ENCODE data around the gene CNNM4. TPM values are rescaled to one million over a fixed set of nuclear protein-coding genes. Genes with fewer than 3 reads are reported as not detected.

The CNNM4 gene
- total RNA-seq, 1 donor from 2014 or later, result 6.3 TPM

DNA sequence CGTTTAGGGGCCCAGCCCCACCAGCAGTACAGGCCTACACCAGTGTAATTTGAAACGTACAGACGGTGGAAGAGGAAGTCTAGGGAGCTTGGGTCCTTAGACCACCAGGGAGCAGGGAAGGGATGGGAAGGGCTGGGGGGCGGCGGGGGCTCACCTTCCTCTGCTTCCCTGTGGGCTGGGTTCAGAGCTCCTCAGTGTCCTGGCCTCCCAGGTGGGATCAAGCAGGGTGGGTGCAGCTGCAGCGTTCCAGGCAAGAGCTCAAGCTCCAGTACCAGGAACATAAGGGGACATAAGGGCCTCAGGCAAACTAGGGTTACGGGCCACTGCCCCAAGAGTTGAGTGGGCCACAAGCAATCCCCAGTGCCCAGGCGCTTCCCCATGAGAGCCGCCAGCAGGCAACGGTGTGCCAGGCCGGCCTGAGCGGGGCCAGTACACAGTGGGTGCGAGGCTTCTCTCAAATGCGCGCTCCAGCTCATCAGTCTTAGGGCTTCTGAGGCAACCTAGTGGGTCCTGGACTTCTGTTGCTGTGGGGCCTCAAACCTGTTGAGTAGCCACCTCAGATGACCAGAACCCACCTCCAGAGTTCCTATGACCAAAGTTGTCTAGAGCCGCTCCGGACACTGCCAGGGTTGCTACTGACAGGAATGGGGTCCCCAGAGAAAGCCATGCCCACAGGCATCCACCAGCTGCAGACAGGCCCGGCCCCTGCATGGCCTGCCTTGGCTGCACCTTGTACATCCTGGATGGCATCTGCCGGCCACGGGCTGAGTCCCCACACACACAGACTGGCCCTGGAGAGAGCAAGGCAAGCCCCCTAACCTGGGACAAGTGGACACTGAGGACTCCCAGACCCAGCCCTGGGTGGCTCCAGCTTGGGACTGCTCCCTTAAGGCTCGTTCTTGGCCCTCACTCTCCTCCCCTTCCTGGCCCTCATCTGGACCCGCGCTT, 77.9 kb downstream of the CNNM4 start:
- no peaks in the 10 kb centered on the region for H3K27me3 ChIP-seq (ENCODE audit: control insufficient read depth in 3 of 3, insufficient read depth in 3 of 3, low read length in 3 of 3)

DNA sequence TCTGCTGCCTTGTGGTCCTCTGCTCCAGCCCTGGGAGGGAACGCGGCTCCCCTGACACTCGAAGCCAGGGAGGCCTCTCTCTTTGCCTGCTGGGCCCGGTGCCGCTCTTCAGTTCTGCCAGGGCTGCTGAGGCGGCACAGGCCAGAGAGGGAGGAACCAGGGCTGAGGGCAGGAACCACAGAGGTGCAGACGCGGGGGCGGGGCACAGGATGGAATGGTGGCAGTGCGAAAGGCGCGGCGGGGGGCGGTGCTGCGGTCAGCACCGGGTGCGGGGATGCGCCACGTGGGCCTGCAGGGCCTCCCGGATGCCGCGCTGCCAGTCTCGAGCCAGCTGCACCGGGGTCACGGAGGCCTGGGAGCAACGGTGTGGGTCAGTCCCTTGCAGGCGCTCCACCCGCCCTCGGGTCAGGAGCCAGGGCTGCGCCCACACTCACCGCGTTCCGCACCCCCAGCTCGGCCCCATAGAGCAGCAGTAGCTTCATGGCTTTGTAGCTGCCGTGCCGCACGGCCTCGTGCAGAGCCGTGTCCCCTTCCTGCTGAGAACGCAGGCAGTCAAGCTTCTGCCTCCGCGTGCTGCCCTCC, 78.7 kb downstream of the CNNM4 start:
- Histone ChIP-seq H3K4me3 (ENCODE audit: low read length in 3 of 3) (peak overlapping the region; percentile 58 to 87 (median 59)), H3K4me1 (ENCODE audit: control insufficient read depth in 3 of 3, insufficient read depth in 3 of 3, low read length in 3 of 3) (peaks cover 23 to 43% (median 32%) of the 10 kb centered on the region in 3 donors), H3K9me3 (ENCODE audit: control insufficient read depth in 3 of 3, low read length in 3 of 3) (no peaks in the 10 kb centered on the region), H3K9ac (ENCODE audit: low read depth in 1 of 3, low read length in 3 of 3) (peak overlapping the region; percentile 20 to 93 (median 76)), H3K27ac (ENCODE audit: low read depth, low read length) (peak overlapping the region; percentile 87), H3K27me3 (ENCODE audit: control insufficient read depth in 3 of 3, insufficient read depth in 3 of 3, low read length in 3 of 3) (no peaks in the 10 kb centered on the region), H3K36me3 (ENCODE audit: control insufficient read depth in 3 of 3, insufficient read depth in 3 of 3, low read length in 3 of 3) (peaks cover 39 to 51% (median 42%) of the 10 kb centered on the region in 3 donors)

More for the DNA sequence above, 77.9 kb downstream of the CNNM4 start:
- Histone ChIP-seq H3K36me3 (ENCODE audit: control insufficient read depth in 3 of 3, insufficient read depth in 3 of 3, low read length in 3 of 3) (peaks cover 39 to 51% (median 42%) of the 10 kb centered on the region in 3 donors), H3K27ac (ENCODE audit: low read depth, low read length) (peak overlapping the region; percentile 87), H3K9ac (ENCODE audit: low read depth in 1 of 3, low read length in 3 of 3) (peak overlapping the region; percentile 20 to 93 (median 32)), H3K4me3 (ENCODE audit: low read length in 3 of 3) (peak overlapping the region in 2 of 3 donors; percentile 22 to 58), H3K9me3 (ENCODE audit: control insufficient read depth in 3 of 3, low read length in 3 of 3) (no peaks in the 10 kb centered on the region), H3K4me1 (ENCODE audit: control insufficient read depth in 3 of 3, insufficient read depth in 3 of 3, low read length in 3 of 3) (peaks cover 21 to 40% (median 30%) of the 10 kb centered on the region in 3 donors)

DNA sequence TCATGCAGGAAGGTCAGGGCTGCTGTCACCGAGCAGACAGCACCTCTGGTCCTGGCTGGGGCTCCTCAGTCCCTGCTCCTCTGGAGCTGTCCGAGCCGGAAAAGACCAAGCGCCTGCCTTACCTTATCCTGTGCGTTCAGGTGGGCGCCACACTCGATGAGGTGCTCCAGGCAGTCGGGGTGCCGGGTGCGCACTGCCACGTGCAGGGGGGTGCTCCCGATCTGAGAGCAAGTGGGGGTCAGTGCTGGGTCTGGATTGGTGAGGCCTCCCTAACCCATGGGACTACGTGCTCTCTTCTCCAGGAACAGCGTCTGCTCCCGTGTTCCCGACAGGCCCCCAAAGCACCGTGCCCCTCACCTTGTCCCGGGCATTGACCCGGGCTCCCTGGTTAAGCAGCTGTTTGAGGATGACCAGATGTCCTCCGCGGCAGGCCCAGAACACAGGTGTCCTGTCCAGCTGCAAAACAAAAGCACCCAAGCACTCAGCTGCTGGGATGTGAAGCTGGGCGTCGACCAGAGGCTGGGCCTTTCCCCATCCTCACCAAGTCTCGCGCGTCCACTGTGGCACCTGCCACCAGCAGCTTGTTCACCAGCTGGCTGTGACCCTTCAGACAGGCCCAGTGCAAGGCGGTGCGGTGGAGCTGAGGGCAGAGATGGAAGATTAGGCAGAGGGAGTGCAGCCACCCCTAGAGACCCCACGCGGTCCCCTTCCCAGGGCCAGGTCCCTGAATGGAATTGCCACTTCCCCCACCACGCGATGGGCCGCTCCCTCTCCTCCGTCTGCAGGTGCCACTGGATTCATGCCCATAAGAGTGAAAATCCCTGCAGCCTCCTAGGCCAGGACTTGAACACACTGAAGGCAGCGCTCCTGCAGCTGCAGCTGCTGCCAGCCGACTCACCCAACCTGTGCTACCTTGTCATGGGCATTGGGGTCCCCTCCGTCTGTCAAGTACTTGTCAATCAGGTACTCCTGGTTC, 79.5 kb downstream of the CNNM4 start:
- H3K27me3 ChIP-seq (ENCODE audit: control insufficient read depth in 3 of 3, insufficient read depth in 3 of 3, low read length in 3 of 3), result no peaks in the 10 kb centered on the region
- H3K4me3 ChIP-seq (ENCODE audit: low read length in 3 of 3), result peak overlapping the region; percentile 58 to 87 (median 59)
- H3K9ac ChIP-seq (ENCODE audit: low read depth in 1 of 3, low read length in 3 of 3), result peak overlapping the region; percentile 74 to 93 (median 76)
- H3K4me1 ChIP-seq (ENCODE audit: control insufficient read depth in 3 of 3, insufficient read depth in 3 of 3, low read length in 3 of 3), result peaks cover 25 to 47% (median 38%) of the 10 kb centered on the region in 3 donors
- no peaks in the 10 kb centered on the region for H3K9me3 ChIP-seq (ENCODE audit: control insufficient read depth in 3 of 3, low read length in 3 of 3)
- H3K27ac ChIP-seq (ENCODE audit: low read depth, low read length), result peak overlapping the region; percentile 87
- H3K36me3 ChIP-seq (ENCODE audit: control insufficient read depth in 3 of 3, insufficient read depth in 3 of 3, low read length in 3 of 3), result peaks cover 39 to 51% (median 42%) of the 10 kb centered on the region in 3 donors

DNA sequence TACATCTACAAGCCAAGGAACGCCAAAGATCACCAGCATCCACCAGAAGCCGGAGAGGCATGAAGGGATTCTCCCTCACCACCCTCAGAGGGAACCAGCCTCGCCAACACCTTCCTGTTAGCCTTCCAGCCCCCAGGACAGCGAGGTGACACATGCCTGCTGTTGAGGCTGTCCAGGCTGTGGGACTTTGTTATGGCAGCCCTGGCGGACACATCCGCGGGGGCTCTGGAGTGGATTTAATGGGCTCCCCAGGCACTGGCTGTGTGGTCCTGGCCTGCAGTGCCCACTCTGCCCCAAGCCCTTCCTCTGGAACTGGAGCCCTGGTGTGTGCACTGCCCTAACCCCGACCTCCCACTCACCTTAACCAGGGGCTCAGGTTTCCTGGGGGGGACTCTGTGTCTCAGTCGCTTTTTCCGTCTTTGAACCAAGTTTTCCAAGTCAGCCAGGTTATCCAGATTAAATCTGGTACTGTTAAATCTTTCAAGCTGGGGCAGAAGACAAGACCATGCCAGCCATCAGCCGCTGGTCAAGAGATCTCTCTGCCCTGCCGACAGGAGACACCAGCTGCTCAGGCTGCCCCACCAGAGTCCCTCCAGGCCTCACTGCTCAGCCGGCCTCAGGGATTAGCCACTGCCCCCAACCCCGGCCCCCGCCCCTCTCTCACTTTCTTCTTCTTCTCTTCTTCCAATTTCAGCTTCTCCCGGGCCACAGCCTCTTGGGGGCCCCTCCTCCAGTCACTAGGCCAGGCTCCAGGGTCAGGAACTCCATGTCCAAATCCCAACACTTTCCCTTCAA, 81.2 kb downstream of the CNNM4 start:
- H3K4me3 ChIP-seq (ENCODE audit: low read length in 3 of 3), result peak overlapping the region; percentile 73 to 88 (median 87)
- H3K9ac ChIP-seq (ENCODE audit: low read depth in 1 of 3, low read length in 3 of 3), result peak overlapping the region; percentile 76 to 95 (median 93)
- H3K36me3 ChIP-seq (ENCODE audit: control insufficient read depth in 3 of 3, insufficient read depth in 3 of 3, low read length in 3 of 3), result peaks cover 38 to 53% (median 46%) of the 10 kb centered on the region in 3 donors
- peak overlapping the region; percentile 87 for H3K27ac ChIP-seq (ENCODE audit: low read depth, low read length)
- H3K9me3 ChIP-seq (ENCODE audit: control insufficient read depth in 3 of 3, low read length in 3 of 3), result no peaks in the 10 kb centered on the region
- no peaks in the 10 kb centered on the region for H3K27me3 ChIP-seq (ENCODE audit: control insufficient read depth in 3 of 3, insufficient read depth in 3 of 3, low read length in 3 of 3)
- H3K4me1 ChIP-seq (ENCODE audit: control insufficient read depth in 3 of 3, insufficient read depth in 3 of 3, low read length in 3 of 3), result peaks cover 25 to 47% (median 38%) of the 10 kb centered on the region in 3 donors

DNA sequence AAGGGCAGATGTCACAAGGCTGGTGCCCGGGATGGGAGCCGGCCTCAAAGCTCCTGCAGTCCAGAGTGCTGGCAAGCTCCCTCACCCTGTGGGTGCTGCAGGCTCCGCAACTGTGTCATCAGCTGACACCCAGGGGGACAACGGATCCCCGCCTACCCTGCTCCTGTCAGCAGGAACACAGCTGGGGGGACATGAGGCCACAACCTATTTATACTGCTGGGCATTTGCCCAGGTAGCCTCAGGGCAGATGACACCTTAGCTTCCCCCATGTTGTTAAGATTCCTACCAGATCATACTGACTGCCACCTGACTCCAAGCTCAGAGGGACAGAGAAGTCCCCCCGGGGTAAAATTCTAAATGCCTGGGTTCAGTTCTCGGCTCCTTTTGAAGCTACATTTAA, 81.9 kb downstream of the CNNM4 start:
- Histone ChIP-seq H3K9me3 (ENCODE audit: control insufficient read depth in 3 of 3, low read length in 3 of 3) (no peaks in the 10 kb centered on the region), H3K36me3 (ENCODE audit: control insufficient read depth in 3 of 3, insufficient read depth in 3 of 3, low read length in 3 of 3) (peaks cover 36 to 53% (median 48%) of the 10 kb centered on the region in 3 donors), H3K9ac (ENCODE audit: low read depth in 1 of 3, low read length in 3 of 3) (peak overlapping the region; percentile 76 to 97 (median 95)), H3K27me3 (ENCODE audit: control insufficient read depth in 3 of 3, insufficient read depth in 3 of 3, low read length in 3 of 3) (no peaks in the 10 kb centered on the region), H3K4me3 (ENCODE audit: low read length in 3 of 3) (peak overlapping the region; percentile 73 to 89 (median 88)), H3K27ac (ENCODE audit: low read depth, low read length) (peak overlapping the region; percentile 87), H3K4me1 (ENCODE audit: control insufficient read depth in 3 of 3, insufficient read depth in 3 of 3, low read length in 3 of 3) (peaks cover 25 to 46% (median 38%) of the 10 kb centered on the region in 3 donors)

DNA sequence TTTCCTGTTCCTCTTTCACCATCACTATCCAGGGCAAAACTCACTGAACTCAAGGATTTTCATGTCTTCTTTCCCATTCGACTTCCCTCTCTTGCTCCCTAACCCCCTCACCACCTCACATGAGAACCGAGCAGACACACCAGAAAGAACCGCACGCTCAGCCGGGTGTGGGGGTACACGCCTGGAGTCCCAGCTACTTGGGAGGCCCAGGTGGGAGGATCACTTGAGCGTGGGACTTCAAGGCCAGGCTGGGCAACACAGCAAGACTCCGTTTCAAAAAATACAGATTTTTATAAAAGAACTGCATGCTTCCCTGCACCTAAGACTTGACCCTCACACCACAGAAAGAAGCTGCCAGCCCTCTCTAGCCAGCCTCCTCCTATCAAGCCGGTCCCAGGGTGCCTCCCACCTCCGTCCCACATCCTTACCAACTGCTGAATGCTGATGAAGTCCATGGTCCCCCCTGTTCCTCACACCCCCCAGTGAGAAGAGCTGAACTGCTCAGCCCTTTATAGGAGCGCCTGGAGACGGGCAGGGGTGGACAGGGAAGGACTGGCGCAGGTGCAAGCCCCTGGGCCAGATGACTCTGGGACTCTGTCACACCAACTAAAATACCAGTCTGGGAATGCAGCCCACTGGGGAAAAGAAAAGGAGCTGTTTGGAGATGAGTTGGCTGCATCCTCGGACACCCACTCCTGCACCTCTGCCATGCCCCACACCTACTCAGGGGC, 83.0 kb downstream of the CNNM4 start, which contains the start of gene ANKRD23:
ANKRD23 (minus strand) TSS at position 484 of the 731 bp plus-strand sequence; CDS start at position 455, 29 bp downstream.
- peaks cover 31 to 45% (median 38%) of the 10 kb centered on the region in 3 donors for H3K36me3 ChIP-seq (ENCODE audit: control insufficient read depth in 3 of 3, insufficient read depth in 3 of 3, low read length in 3 of 3)
- H3K4me1 ChIP-seq (ENCODE audit: control insufficient read depth in 3 of 3, insufficient read depth in 3 of 3, low read length in 3 of 3), result peaks cover 28 to 41% (median 37%) of the 10 kb centered on the region in 3 donors
- no peaks in the 10 kb centered on the region for H3K27me3 ChIP-seq (ENCODE audit: control insufficient read depth in 3 of 3, insufficient read depth in 3 of 3, low read length in 3 of 3)
- H3K4me3 ChIP-seq (ENCODE audit: low read length in 3 of 3), result peak within 1 kb of the TSS; percentile 73 to 89 (median 88)
- H3K9me3 ChIP-seq (ENCODE audit: control insufficient read depth in 3 of 3, low read length in 3 of 3), result no peaks in the 10 kb centered on the region
- H3K9ac ChIP-seq (ENCODE audit: low read depth in 1 of 3, low read length in 3 of 3), result peak within 1 kb of the TSS; percentile 78 to 97 (median 95)
- peak within 1 kb of the TSS; percentile 87 for H3K27ac ChIP-seq (ENCODE audit: low read depth, low read length)

DNA sequence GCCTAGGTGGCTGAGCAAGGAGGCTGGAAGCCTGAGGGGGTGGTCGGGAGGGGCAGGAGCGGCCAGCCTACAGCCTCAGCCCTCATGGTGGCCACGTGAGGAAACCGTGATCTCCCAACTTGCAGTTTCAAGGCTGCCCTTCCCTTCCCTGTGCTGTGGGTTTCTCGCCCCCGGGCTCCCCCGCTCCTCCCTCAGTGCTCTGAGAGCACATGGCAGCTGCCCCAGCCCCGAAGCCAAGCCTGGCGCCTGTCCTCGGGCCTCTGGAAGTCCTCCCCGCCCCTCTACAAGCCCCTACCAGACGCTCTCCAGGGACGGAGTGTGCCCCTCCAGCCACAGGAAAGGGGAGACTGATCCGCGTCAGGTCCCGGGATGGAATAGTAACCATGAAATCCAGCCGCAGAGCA, 83.7 kb downstream of the CNNM4 start:
- H3K27me3 ChIP-seq (ENCODE audit: control insufficient read depth in 3 of 3, insufficient read depth in 3 of 3, low read length in 3 of 3), result no peaks in the 10 kb centered on the region
- H3K4me3 ChIP-seq (ENCODE audit: low read length in 3 of 3), result peak overlapping the region; percentile 38 to 89 (median 59)
- H3K27ac ChIP-seq (ENCODE audit: low read depth, low read length), result peak overlapping the region; percentile 87
- peaks cover 26 to 38% (median 31%) of the 10 kb centered on the region in 3 donors for H3K36me3 ChIP-seq (ENCODE audit: control insufficient read depth in 3 of 3, insufficient read depth in 3 of 3, low read length in 3 of 3)
- H3K9me3 ChIP-seq (ENCODE audit: control insufficient read depth in 3 of 3, low read length in 3 of 3), result no peaks in the 10 kb centered on the region
- peak overlapping the region; percentile 78 to 97 (median 95) for H3K9ac ChIP-seq (ENCODE audit: low read depth in 1 of 3, low read length in 3 of 3)
- H3K4me1 ChIP-seq (ENCODE audit: control insufficient read depth in 3 of 3, insufficient read depth in 3 of 3, low read length in 3 of 3), result peaks cover 25 to 34% (median 31%) of the 10 kb centered on the region in 3 donors

DNA sequence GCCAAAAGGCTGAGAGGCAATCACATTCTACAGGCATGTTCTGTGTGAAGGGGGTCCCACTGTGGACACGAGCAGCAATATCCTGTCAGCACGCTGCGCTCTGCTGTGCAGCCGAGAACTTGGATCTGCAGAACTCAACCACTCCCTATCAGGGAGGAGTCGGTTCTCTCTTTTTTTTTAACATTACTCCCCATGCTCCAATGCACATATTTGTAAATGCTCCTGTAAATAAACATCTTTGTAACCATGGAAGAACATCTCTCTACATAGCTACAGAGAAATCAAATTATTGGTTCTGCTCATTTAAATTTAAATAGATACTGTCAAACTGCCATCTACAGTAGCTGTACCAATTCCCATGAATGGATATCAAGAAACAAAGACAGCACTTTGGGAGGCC, 86.1 kb downstream of the CNNM4 start:
- H3K9ac ChIP-seq (ENCODE audit: low read depth in 1 of 3, low read length in 3 of 3), result no peak overlapping the region
- H3K27ac ChIP-seq (ENCODE audit: low read depth, low read length), result no peak overlapping the region
- H3K9me3 ChIP-seq (ENCODE audit: control insufficient read depth in 3 of 3, low read length in 3 of 3), result no peaks in the 10 kb centered on the region
- peaks cover 8 to 13% (median 12%) of the 10 kb centered on the region in 3 donors for H3K4me1 ChIP-seq (ENCODE audit: control insufficient read depth in 3 of 3, insufficient read depth in 3 of 3, low read length in 3 of 3)
- H3K27me3 ChIP-seq (ENCODE audit: control insufficient read depth in 3 of 3, insufficient read depth in 3 of 3, low read length in 3 of 3), result no peaks in the 10 kb centered on the region
- no peak overlapping the region for H3K4me3 ChIP-seq (ENCODE audit: low read length in 3 of 3)
- peaks cover 18 to 27% (median 24%) of the 10 kb centered on the region in 3 donors for H3K36me3 ChIP-seq (ENCODE audit: control insufficient read depth in 3 of 3, insufficient read depth in 3 of 3, low read length in 3 of 3)

Data from skeletal muscle tissue (tissue), 4 donors.